NCI-H82 treated with DMSO at 0.1 percent for 48 hours (cell line): ENCODE data around the gene ZDHHC22.
A peak's percentile ranks its signal among the peaks of the same experiment; 100 is the strongest.

Source experiments
- DNase-seq: peaks from one replicate; lab custom pipeline; 2025; ENCODE audit not compliant: unreplicated experiment; lab: John Stamatoyannopoulos, UW

ZDHHC22 gene

GRCh38 chr14:77157740-77158139 is 16.1 kb upstream of the ZDHHC22 start:
- DNase-seq = no peak

GRCh38 chr14:77155083-77155482 is 13.5 kb upstream of the ZDHHC22 start:
- DNase-seq = no peak

- no peak for DNase-seq
Observed at GRCh38 chr14:77154421-77154820, 12.8 kb upstream of the ZDHHC22 start.

DNA sequence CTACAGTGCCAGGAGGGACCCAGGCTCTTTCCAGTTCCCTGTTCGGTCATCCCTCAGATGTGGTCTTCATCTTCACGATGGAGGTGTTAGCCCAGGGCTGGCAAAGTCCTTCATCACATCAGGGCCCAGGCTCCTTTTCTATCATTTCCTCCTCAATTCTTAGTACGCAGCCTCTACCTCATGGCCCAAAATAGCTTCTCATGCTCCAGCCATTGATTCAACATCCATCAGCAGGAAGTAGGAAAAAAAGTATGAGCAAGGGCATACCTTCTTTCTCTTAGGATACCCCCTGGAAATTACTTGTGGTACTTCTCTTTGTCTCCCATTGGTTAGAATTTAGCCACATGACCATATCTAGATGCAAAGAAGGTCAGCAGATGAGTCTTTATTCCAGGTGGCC is 12.2 kb upstream of the ZDHHC22 start:
- no peak for DNase-seq

DNA sequence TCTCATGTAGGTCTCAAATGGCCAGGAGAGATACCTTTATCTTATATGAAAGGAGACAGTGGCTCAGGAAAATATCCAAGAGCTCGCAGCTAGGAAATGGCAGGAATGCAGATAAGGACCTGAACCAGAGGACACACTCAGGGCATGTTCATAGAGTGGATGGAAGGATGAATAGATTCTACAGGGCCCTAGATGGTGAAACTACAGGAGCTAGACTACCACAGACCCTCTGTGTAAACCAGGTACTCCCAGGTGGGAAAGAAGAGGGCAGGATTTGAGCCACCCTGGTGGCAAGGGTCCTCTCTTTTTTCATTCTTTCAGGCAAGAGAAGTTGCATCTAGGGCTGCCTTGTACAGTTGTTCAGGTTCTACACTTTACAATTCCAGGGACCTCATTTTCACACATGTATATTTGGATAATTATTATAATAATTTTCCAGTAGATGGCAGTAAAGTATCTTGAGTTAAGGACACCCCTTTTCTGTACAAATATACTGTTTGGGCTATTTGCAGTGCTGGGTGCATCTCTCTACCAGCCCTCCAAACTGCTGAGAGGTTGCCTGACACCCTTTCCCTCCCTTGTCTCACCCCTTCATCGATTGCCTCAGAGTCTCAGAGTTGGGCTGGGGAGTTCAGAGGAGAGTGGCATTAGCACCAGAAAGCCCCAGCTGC is 10.5 kb upstream of the ZDHHC22 start:
- peak; percentile 4 for DNase-seq

DNA sequence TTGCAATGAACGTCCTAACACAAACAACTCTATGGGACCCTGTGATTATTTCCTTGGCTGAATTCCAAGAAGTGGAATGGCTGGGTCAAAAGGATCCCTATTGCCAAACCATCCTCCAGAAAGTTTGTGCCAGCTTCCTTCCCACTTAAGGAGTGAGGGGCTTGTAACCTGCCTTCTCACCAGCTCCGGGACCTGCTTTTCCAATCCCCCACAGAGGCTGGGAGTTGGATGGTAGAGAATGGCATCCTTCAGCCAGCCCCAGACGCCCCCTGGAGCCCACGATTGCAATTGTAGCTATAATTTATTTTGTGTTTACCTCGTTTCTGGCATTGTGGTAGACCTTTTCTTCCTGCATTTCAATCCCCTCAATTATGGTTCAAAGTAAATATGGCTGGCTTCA is 9.7 kb upstream of the ZDHHC22 start:
- peak; percentile 36 for DNase-seq

DNA sequence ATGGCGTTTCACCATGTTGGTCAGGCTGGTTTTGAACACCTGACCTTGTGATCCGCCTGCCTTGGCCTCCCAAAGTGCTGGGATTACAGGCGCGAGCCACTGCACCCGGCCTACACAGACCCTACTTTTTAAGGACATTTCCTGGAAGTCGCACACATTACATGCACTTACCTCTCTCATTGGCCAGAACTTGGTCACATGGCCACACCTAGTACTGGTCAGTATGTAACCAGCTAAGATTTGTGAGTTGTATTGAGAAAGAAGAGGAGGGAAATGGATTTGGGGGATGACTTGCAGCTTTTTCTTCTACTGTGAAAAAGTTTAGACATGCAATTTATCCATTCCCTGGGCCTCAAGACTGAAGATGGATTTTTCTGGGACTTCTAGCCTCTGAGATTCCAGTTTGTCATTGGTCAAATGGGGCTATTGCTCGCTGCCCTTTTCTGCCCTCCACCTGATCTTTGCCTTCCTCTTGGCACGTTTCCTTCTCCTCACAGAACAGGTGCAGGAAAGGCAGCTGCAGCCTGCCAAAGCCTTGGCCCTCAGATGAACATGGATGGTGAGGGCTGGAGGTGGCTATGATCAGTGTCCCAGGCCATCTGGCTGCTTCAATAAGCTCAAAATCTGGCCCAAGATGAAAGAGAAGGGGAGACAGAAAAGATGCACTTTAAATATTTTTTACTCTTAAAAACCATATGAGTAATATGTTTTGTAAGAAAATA is 7.1 kb upstream of the ZDHHC22 start:
- DNase-seq = no peak

GRCh38 chr14:77145975-77146740 is 4.6 kb upstream of the ZDHHC22 start:
- no peak for DNase-seq

- DNase-seq = no peak
Observed at GRCh38 chr14:77144412-77145115, 3.0 kb upstream of the ZDHHC22 start.

GRCh38 chr14:77143071-77143470 is 1.5 kb upstream of the ZDHHC22 start:
- DNase-seq = peak; percentile 43

GRCh38 chr14:77142005-77142800 is 612 bp upstream of the ZDHHC22 start:
- DNase-seq = peak; percentile 92

DNA sequence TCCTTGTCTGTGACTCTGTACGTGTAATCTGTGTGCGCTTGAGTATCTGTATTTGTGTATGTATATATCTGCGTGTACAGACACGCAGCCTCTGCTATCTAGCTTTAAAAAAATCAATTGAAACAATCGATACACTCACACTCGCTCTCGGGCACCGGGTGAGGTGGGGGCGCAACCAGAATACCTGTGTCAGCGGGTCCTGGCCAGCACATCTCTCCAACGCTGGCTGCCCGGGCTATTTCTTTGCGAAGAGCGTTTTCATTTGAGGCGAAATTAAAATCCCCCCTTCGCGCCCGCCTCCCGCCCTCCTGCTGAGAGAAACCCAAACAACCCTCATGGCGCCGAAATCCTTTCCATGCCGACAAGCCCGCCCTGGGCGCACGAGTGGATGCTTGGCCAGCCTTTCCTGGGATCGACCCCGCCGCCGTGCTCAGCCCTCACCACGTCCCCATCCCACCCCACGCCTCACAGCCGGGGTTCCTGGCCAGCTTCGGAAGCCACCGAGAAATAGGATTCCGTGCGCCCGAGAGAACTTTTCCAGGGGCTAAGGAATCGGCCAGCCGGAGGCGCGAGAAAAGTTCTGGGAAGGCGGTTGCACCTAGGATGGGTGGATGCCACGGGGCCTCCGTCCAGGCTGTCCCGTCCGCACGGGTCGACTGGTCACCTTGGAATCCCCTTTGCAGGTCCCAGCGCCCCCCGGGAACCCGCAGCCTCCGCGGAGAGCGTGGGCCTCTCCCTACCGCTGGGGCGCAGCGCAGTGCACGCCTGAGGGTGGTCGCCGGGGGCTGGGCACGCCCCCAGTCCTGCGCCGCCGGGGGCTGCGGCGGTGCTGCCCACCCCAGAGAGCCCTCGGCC is 1.0 kb downstream of the ZDHHC22 start:
- no peak for DNase-seq

GRCh38 chr14:77139540-77140358 is 1.8 kb downstream of the ZDHHC22 start:
- DNase-seq = no peak

DNA sequence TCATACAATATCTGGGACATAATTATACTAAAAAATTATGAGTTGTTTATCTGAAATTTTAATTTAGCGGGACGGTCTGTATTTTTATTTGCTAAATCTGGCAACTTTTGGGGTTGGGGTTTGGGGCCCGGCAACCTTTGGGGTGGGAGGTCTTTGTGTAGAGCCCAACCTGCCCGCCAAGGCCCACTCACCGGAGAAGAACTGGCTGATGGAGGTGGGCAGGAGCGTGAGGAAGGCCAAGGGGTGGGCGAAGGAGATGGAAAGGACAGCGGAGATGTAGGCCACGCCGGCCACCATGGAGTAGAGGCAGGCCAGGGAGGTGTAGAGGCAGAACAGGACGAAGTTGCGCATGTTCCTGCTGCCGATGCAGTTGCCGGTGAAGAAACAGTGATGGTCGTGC is 2.6 kb downstream of the ZDHHC22 start:
- no peak for DNase-seq

- DNase-seq = no peak
Observed at GRCh38 chr14:77133720-77134338, 7.8 kb downstream of the ZDHHC22 start.

DNA sequence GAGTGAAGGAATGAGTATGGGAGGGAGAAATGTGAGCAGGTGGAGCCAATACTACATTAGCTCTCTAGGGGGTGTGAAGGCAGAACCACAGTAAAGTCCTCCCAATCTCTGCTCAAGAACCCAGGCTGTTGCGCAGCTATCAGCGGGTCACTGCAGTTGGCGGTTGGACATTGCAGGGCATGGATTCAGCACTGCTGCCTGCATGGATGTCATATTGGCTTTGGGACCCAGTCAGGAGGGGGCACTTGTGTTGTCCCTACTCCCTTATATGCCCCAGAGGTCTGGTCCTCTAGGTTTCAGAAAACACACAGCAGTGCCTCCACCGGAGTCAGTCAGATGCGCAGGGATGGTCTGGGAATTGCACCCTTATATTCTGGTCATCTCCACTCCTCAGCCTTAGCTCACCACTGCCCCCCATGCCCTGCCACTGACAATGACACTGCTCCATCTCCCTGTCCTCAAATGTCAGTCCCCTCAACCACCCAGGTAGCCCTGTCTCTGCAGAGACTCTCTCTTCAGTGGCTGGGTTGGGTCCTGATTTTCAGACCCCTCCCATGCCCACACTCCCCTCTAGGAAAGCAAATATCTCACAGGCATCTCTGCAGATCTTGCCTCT is 9.6 kb downstream of the ZDHHC22 start:
- DNase-seq = no peak

GRCh38 chr14:77131206-77131605 is 10.4 kb downstream of the ZDHHC22 start:
- DNase-seq = no peak

- DNase-seq = no peak
Observed at GRCh38 chr14:77130386-77130785, 11.2 kb downstream of the ZDHHC22 start.
